Measurements from ENCODE around the gene OR10J4.
"Not testable (repeated sequence)": the region's sequence is repeated elsewhere in the genome, so short reads cannot be mapped to it uniquely, and the experiment has no call there.

The OR10J4 gene

GRCh38 chr1:159431904-159432303 is at the start of gene OR10J4:
Gene OR10J4 (plus strand): TSS chr1:159432204.
- no peak for DNase-seq

- DNase-seq = no peak
These were observed 25.2 kb upstream of the OR10J4 start for GRCh38 chr1:159406821-159407220.

GRCh38 chr1:159408862-159409400 is 23.1 kb upstream of the OR10J4 start:
- peak; percentile 19 to 38 for DNase-seq

GRCh38 chr1:159421821-159422220 is 10.2 kb upstream of the OR10J4 start:
- DNase-seq = no peak

GRCh38 chr1:159428536-159428935 is 3.5 kb upstream of the OR10J4 start:
- DNase-seq = no peak

- DNase-seq = no peak
These were observed 2.7 kb upstream of the OR10J4 start for GRCh38 chr1:159429074-159429861.

- no peak for DNase-seq
These were observed 1.0 kb upstream of the OR10J4 start for GRCh38 chr1:159430985-159431384.

- DNase-seq = no peak
These were observed 4.5 kb downstream of the OR10J4 start for GRCh38 chr1:159436469-159436868.

- no peak for DNase-seq
These were observed 7.4 kb downstream of the OR10J4 start, which contains the start of gene OR10J1 for GRCh38 chr1:159439422-159439821. Gene OR10J1 (plus strand): TSS chr1:159439722. CDS start chr1:159439792, 70 bp downstream.

- DNase-seq = no peak
These were observed 9.4 kb downstream of the OR10J4 start for GRCh38 chr1:159441360-159441759.

- no peak for DNase-seq
These were observed 10.4 kb downstream of the OR10J4 start for GRCh38 chr1:159442428-159442827.

- no peak for DNase-seq
These were observed 11.2 kb downstream of the OR10J4 start for GRCh38 chr1:159443066-159443750.

GRCh38 chr1:159444511-159444910 is 12.5 kb downstream of the OR10J4 start:
- peak in 1 of 2 experiments; percentile 37 for DNase-seq

- no peak for DNase-seq
These were observed 16.2 kb downstream of the OR10J4 start for GRCh38 chr1:159448181-159448580.

- DNase-seq = not testable (repeated sequence)
These were observed 17.6 kb downstream of the OR10J4 start for GRCh38 chr1:159449605-159450004.

- no peak for DNase-seq
These were observed 27.5 kb downstream of the OR10J4 start for GRCh38 chr1:159459551-159459950.

GRCh38 chr1:159465191-159465603 is 33.2 kb downstream of the OR10J4 start:
- DNase-seq = no peak

- no peak for DNase-seq
These were observed 36.3 kb downstream of the OR10J4 start for GRCh38 chr1:159468321-159468720.

- no peak for DNase-seq
These were observed 38.0 kb downstream of the OR10J4 start for GRCh38 chr1:159469921-159470533.

- DNase-seq = no peak
These were observed 41.3 kb downstream of the OR10J4 start for GRCh38 chr1:159473335-159473734.

GRCh38 chr1:159474926-159475325 is 42.9 kb downstream of the OR10J4 start:
- no peak for DNase-seq
